Measurements from ENCODE around the gene ACTR3C. TPM values are rescaled to one million over a fixed set of nuclear protein-coding genes. Genes with fewer than 3 reads are reported as not detected.
A peak's percentile ranks its signal among the peaks of the same experiment; 100 is the strongest.

The ACTR3C gene
- total and polyA plus RNA-seq, 2 donors (not counting 1 experiment from before 2014, with no cell fraction given) = 4.0 to 20.7 TPM

DNA sequence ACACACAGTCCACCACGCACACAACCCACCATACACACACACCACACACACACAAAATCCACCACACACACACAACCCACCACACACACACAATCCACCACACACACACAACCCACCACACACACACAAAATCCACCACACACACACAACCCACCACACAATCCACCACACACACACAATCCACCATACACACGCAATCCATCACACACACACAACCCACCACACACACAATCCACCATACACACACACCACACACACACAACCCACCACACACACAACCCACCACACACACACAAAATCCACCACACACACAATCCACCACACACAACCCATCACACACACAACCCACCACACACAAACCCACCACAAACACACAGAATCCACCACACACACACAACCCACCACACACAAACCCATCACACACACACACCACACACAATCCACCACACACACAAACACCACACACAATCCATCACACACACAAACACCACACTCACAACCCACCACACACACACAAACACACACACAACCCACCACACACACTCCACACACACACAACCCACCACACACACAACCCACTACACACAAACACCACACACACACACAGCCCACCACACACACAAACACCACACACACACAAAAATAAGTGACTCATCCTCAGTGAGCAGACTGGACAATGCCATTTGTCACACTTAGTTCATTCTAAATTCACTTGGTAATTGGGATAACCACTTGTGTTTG lies 36.4 kb upstream of the ACTR3C start:
- Mint-ChIP-seq H3K9me3 (ENCODE audit: insufficient read depth) (no peaks in the 10 kb centered on the region), H3K27ac (peak overlapping the region; percentile 27), H3K4me1 (peaks cover 51% of the 10 kb centered on the region), H3K4me3 (no peak overlapping the region), H3K27me3 (no peaks in the 10 kb centered on the region)
- intact Hi-C loops (cut with micrococcal nuclease) = loop anchor here (5.0 to 10.0 kb wide), 2 partner anchors 37 to 665 kb away; partner anchors contain the start of genes ABCB8, ACTR3C, ATG9B and LRRC61
- ATAC-seq (ENCODE audit: low read depth) (no peak), DNase-seq (no peak)
- TF ChIP-seq EZH2 (IDR thresholded peaks at IDR 0.05; ENCODE audit: borderline replicate concordance, insufficient read depth, low read depth, low read length, poor library complexity, severe bottlenecking) = no peak
- TF ChIP-seq, protein P1, sequence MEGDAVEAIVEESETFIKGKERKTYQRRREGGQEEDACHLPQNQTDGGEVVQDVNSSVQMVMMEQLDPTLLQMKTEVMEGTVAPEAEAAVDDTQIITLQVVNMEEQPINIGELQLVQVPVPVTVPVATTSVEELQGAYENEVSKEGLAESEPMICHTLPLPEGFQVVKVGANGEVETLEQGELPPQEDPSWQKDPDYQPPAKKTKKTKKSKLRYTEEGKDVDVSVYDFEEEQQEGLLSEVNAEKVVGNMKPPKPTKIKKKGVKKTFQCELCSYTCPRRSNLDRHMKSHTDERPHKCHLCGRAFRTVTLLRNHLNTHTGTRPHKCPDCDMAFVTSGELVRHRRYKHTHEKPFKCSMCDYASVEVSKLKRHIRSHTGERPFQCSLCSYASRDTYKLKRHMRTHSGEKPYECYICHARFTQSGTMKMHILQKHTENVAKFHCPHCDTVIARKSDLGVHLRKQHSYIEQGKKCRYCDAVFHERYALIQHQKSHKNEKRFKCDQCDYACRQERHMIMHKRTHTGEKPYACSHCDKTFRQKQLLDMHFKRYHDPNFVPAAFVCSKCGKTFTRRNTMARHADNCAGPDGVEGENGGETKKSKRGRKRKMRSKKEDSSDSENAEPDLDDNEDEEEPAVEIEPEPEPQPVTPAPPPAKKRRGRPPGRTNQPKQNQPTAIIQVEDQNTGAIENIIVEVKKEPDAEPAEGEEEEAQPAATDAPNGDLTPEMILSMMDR (IDR thresholded peaks at IDR 0.05) = no peak
- no peak overlapping the region for H3K9ac ChIP-seq (ENCODE audit: low read length)
- ChIA-PET POLR2A (no interaction called here), CTCF (no interaction called here)
- peaks cover 33 to 42% of the 10 kb centered on the region in 2 donors for H3K4me1 ChIP-seq (ENCODE audit: control insufficient read depth in 2 of 2, insufficient read depth in 2 of 2, low read length in 2 of 2)
- H3K27ac ChIP-seq (ENCODE audit: low read length in 2 of 2) = no peak overlapping the region
- H3K4me2 ChIP-seq (replicated peaks; ENCODE audit: low read depth, low read length, poor library complexity, severe bottlenecking) = no peak overlapping the region
- no peak overlapping the region for H3K4me3 ChIP-seq (ENCODE audit: control extremely low read depth in 1 of 5, extremely low read depth in 1 of 5, insufficient read depth in 1 of 5, low read depth in 2 of 5, low read length in 4 of 5)
- no peak overlapping the region for H2AFZ ChIP-seq (ENCODE audit: insufficient read depth, low read depth, low read length, poor library complexity, severe bottlenecking)
- no peaks in the 10 kb centered on the region for H3K9me3 ChIP-seq (ENCODE audit: control extremely low read depth in 1 of 3, control insufficient read depth in 2 of 3, insufficient read depth in 1 of 3, low read length in 2 of 3)
- no peaks in the 10 kb centered on the region for H3K36me3 ChIP-seq (replicated peaks in 1 of 2; ENCODE audit: control extremely low read depth in 1 of 2, control insufficient read depth in 1 of 2, extremely low read depth in 1 of 2, insufficient read depth in 2 of 2, low read length in 1 of 2)
- H3K27me3 ChIP-seq (replicated peaks in 1 of 4; ENCODE audit: control extremely low read depth in 1 of 4, control insufficient read depth in 3 of 4, insufficient read depth in 4 of 4, low read length in 3 of 4) = no peaks in the 10 kb centered on the region
- no peaks in the 10 kb centered on the region for H3K79me2 ChIP-seq (ENCODE audit: control insufficient read depth, insufficient read depth, low read length)
- no peaks in the 10 kb centered on the region for H4K20me1 ChIP-seq (ENCODE audit: control insufficient read depth, insufficient read depth, low read length, poor library complexity, severe bottlenecking)
- 97% methylated on average over 2 of the region's 2 CpGs for WGBS (ENCODE audit: insufficient coverage)

DNA sequence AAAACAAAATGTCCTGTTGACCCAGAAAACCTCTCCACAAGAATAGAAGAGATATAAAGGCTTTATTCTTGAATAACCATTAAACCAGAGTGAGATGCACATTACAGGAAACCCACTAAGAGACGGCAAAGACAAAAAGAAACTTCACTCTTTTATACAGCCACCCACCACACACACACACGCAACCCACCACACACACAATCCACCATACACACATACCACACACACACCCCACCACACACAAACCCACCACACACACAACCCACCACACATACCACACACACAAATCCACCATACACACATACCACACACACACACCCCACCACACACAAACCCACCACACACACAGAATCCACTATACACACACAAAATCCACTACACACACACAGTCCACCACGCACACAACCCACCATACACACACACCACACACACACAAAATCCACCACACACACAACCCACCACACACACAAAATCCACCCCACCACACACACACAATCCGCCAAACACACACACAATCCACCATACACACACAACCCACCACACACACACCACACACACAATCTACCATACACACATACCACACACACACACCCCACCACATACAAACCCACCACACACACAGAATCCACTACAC lies 35.8 kb upstream of the ACTR3C start:
- no peak overlapping the region for H3K4me2 ChIP-seq (replicated peaks; ENCODE audit: low read depth, low read length, poor library complexity, severe bottlenecking)
- ChIA-PET CTCF (interaction anchor here (1.4 to 4.9 kb wide), 5 partner anchors 9 to 63 kb away, joined by 6 to 59 read pairs (median 8); partner anchors contain the start of gene REPIN1), POLR2A (no interaction called here)
- no peaks in the 10 kb centered on the region for H3K9me3 ChIP-seq (ENCODE audit: control extremely low read depth in 1 of 3, control insufficient read depth in 2 of 3, insufficient read depth in 1 of 3, low read length in 2 of 3)
- ATAC-seq (ENCODE audit: low read depth) (no peak), DNase-seq (no peak)
- Mint-ChIP-seq H3K4me3 (no peak overlapping the region), H3K27me3 (no peaks in the 10 kb centered on the region), H3K4me1 (peaks cover 45% of the 10 kb centered on the region), H3K9me3 (ENCODE audit: insufficient read depth) (no peaks in the 10 kb centered on the region), H3K27ac (no peak overlapping the region)
- H3K9ac ChIP-seq (ENCODE audit: low read length) = no peak overlapping the region
- no peaks in the 10 kb centered on the region for H3K36me3 ChIP-seq (replicated peaks in 1 of 2; ENCODE audit: control extremely low read depth in 1 of 2, control insufficient read depth in 1 of 2, extremely low read depth in 1 of 2, insufficient read depth in 2 of 2, low read length in 1 of 2)
- H3K27ac ChIP-seq (ENCODE audit: low read length in 2 of 2) = no peak overlapping the region
- peaks cover 26 to 35% of the 10 kb centered on the region in 2 donors for H3K4me1 ChIP-seq (ENCODE audit: control insufficient read depth in 2 of 2, insufficient read depth in 2 of 2, low read length in 2 of 2)
- TF ChIP-seq, protein P1 (IDR thresholded peaks at IDR 0.05) = no peak
- TF ChIP-seq EZH2 (IDR thresholded peaks at IDR 0.05; ENCODE audit: borderline replicate concordance, insufficient read depth, low read depth, low read length, poor library complexity, severe bottlenecking) = no peak
- no peaks in the 10 kb centered on the region for H4K20me1 ChIP-seq (ENCODE audit: control insufficient read depth, insufficient read depth, low read length, poor library complexity, severe bottlenecking)
- H3K27me3 ChIP-seq (replicated peaks in 1 of 4; ENCODE audit: control extremely low read depth in 1 of 4, control insufficient read depth in 3 of 4, insufficient read depth in 4 of 4, low read length in 3 of 4) = no peaks in the 10 kb centered on the region
- H3K79me2 ChIP-seq (ENCODE audit: control insufficient read depth, insufficient read depth, low read length) = no peaks in the 10 kb centered on the region
- no peak overlapping the region for H3K4me3 ChIP-seq (ENCODE audit: control extremely low read depth in 1 of 5, extremely low read depth in 1 of 5, insufficient read depth in 1 of 5, low read depth in 2 of 5, low read length in 4 of 5)
- WGBS (ENCODE audit: insufficient coverage) = 74% methylated on average over 4 of the region's 4 CpGs
- no peak overlapping the region for H2AFZ ChIP-seq (ENCODE audit: insufficient read depth, low read depth, low read length, poor library complexity, severe bottlenecking)
- intact Hi-C loops (cut with micrococcal nuclease) = loop anchor here (5.0 kb wide), 1 partner anchor 37 kb away; the partner anchor contains the start of genes ACTR3C and LRRC61
